ENCODE results near the gene RBBP8.

RBBP8 gene

DNA sequence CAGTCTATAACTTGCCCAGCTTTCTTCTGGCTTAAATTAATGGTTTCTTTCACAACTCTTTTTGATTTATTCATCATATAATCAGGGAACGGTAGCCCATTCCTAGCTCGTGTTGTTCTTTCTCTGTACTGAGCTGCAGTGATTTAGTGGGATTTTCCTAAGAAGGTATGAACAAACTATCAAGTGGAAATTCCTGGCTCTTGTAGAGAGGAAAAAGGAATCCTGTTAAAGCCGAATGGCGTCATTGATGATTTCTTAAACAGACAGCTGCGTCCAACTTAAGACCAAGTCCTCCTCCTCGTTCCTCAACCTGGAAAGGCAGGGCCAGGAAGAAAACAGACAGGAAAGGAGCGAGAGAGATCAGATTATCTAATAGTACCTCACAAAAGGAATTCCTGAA, 132.9 kb downstream of the RBBP8 start:
- no peak for DNase-seq

DNA sequence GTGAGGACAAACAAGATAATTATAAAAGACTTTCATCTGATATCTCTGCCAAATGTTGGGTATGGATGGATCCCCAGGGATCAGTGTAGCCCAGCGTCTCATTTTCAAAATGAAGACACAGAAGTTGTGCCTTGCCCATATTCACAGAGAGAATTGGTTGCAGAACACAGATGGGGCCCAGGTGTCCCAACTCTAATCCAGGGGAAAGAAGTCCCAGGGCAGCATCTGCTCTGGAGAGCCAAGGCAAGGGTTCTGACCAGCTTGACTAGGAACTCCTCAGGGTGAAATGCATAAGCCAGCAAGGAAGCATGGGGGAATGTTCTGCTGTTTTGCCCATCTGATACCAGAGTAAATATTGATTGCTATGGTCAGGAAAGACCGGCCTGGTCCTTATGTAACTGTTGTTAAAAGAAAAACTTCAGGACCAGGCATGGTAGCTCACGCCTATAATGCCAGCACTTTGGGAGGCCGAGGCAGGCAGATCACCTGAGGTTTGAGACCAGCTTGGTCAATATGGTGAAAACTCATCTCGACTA, 133.4 kb downstream of the RBBP8 start:
- no peak for DNase-seq

DNA sequence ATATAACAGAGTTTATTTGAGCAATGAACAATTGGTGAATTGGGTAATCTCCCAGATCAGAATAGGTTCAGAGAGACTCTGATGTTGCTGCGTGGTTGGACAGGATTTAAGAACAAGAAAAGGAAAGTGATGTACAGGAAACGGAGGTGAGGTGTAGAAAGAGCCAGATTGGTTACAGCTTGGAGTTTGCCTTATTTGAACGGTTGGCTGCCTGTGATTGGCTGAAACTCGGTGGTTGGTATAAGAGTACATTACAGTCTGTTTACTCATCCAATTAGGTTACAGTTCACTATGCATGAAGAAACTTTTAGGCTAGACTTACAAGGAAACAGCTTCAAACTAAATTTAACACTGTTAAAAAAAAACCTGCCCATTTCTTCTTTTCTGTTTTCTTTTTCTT, 134.1 kb downstream of the RBBP8 start:
- DNase-seq, result no peak

DNA sequence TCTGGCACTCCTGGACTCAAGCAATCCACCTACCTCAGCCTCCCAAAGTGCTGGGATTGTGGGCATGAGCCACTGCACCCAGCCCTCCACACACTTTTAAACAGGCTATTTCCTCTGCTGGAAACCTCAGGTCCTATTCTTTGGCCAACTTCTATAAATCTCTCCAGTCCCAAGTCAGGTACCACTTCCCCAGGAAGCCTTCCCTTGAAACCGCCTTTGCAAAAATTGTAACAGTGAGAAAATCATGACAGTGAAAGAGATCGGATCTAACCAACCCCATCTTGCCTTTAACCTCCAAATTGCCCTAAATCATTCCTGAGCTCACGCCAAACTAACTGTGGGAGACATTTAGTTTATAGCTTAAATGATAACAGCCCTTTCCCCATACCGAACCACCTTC, 134.9 kb downstream of the RBBP8 start:
- no peak for DNase-seq

DNA sequence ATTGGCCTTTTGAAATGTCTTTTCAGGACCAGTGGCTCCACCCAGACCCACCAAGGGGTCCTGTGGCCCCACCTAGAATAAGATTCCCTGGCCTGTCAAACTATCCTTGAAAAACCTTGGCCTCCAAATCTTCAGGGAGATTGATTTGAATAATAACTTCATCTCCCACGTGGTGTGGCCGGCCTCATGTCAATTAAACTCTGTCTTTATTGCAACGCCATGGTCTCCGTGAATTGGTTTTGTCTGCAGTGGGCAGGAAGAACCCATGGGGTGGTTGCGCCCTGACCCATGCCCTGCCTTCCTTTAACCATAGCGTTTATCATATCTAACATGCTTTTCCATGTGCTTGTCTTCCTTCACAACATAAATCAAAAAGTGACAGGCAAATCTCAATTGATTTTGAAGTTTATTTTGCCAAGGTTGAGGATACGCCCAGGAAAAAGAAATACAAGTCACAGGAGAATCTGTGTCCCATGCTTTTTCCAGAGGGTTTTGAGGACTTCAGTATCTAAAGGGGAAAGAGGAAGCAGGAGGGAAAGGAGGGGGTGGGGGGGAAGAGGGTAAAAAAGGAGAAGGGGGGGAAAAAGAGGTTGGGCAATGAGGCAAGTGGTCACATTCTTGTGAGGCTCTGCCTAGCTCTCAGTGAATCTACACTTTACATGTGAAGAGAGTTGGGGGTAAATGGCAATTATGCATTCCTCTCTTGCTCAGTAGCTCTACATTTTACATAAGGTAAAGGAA, 135.6 kb downstream of the RBBP8 start:
- no peak for DNase-seq

DNA sequence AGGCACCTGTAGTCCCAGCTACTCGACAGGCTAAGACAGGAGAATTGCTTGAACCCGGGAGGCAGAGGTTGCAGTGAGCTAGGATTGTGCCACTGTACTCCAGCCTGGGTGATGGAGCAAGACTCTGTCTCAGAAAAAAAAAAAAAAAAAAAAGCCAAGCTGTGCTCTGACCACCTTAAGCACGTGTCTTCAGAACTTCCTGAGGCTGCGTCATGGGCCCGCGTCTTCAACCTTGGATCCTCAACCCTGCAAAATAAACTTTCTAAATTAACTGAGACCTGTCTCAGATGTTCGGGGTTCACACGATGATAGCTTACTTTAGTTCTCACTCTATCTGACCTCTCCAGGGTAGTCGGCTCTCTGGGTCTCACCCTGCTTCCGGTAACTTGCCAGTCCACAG, 136.4 kb downstream of the RBBP8 start:
- DNase-seq, result peak; percentile 18 to 22

DNA sequence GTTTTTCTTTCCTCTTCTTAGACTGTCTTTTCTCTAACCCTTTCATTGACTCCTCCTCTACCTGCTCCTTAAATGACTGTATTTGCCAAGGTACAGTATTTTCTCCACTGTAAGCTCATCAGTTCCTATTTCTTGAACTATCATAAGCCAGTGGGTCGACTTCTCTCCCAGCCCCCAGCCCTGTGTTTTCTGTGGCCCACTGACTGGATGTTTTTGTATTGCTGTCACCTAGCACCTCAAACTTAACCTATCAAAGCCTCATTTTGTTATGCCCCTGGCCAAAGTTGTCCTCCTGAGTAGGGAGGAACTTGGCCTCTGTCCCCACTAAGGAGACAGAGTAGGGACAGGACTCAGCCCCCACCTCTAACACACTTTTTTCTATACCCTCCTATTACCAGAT, 136.8 kb downstream of the RBBP8 start:
- no peak for DNase-seq

DNA sequence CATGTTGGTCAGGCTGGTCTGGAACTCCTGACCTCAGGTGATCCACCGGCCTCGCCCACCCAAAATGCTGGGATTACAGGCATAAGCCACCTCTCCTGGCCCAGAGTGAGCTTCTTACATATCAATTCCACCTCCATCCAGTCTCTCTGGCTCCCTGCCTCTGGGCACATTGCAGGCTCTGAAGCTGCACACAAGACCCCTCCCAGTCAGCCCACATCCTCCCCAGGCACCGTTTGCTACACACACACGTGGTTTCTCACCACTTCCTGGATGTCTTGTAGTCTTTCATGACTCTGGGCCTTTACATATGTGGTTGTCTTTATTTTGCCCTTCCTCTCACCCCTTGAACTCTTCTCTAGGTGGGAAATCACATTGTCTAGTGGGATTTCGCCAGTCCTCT, 138.2 kb downstream of the RBBP8 start:
- DNase-seq, result peak; percentile 62 to 66

DNA sequence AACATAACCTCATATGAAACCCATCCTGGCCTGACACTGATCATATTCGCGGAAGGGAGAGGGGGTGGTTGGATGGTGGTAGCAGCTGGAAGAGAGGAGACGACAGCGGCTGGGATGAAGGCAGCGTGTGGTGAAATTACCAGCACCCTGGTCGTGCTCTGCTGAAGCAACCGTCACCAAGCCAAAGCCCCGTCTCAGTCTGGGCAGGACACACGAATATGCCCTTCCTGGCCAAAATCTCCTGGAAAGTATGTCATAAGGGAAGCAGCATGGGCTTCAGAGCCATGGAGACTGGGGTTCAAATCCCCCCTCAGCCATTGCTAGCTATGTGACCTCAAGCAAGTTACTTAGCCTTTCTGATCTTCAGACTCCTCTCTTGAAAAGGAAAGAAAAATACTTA, 139.0 kb downstream of the RBBP8 start:
- no peak for DNase-seq

DNA sequence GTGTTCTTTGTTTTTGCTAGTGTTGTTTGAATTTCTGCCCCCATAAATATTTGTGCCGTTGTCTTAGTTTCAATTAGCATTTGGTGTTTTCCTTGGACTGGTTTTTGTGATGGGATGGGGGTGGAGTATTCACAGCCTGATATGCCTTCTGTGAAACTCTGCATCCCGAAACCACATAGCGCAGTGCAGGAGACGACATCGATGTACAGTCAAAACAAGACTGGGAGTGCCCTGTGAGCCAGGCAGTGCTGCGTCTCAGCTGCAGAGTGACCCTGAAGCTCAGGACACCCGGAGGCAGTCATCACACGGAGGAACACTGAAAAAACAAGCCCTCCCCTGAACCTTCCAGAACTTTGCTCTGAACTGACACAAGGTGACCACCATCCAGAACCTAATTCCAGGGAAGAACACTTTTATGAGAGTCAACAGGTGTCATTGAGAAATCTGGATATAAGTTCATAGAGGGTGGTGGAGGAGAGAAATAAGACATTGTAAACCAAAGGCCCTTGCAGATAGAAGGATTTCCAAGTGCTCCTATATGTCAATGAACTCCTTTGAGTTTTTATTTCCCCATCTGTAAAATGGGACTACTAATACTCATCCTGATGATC, 141.0 kb downstream of the RBBP8 start:
- no peak for DNase-seq

Data from activated CD4-positive, alpha-beta T cell treated with anti-CD3 and anti-CD28 coated beads, Interleukin-2, amount 50 U/mL, for 4 hours (primary cell).